HCT116 (cell line): Measurements from ENCODE around the gene SIDT1. TPM values are rescaled to one million over a fixed set of nuclear protein-coding genes. Genes with fewer than 3 reads are reported as not detected.

Experiments
- ATAC-seq: fragments of 200-7000 bp; cut with Tn5 transposase; 2 replicates; pipeline ENCODE4 v1.9.1; 2020; ENCODE audit warnings: mild to moderate bottlenecking, moderate library complexity
- BruUV-seq: library from RNA; stranded (reverse); fragments of 400-500 nt; replicated peaks from 2 replicates; lab custom pipeline; 2021; lab: Mats Ljungman, UMichigan
- CTCF ChIA-PET: fragments of 300-600 bp; sonication (Branson Sonifier 250); formaldehyde crosslinking; loops from one replicate; lab custom pipeline; 2021; ENCODE audit warnings: antibody characterized with exemption; lab: Charles Lee
- POLR2A ChIA-PET: fragments of 300-600, 350-600 bp; sonication (Branson Sonifier 250); formaldehyde crosslinking; loops from one replicate; lab custom pipeline; 2021; ENCODE audit warnings: antibody characterized with exemption; lab: Charles Lee
- RAD21 ChIA-PET, 2 experiments: fragments of 300-600 bp; sonication (Branson Sonifier 250); formaldehyde crosslinking; loops; one replicate each; lab custom pipeline; 2023; ENCODE audit warnings: low total read pairs in 2 of 2; ENCODE audit not compliant: uncharacterized antibody in 2 of 2, unreplicated experiment in 2 of 2, low non-redundant PET in 1 of 2; lab: Charles Lee
- DNase-seq: peaks from one replicate; pipeline ENCODE4 v3.0.0-alpha.2; 2010; ENCODE audit warnings: low read depth, low spot score
- H2AFZ ChIP-seq: fragments of 200-600 bp; shearing (Covaris generic), sonication (generic); 2 replicates; pipeline ENCODE4 v1.6.1; 2017; ENCODE audit warnings: low read depth, mixed run types, mixed read lengths, antibody characterized with exemption, low read length; ENCODE audit not compliant: poor library complexity, severe bottlenecking
- H3K27ac ChIP-seq: 2 replicates; pipeline ENCODE4 v1.5.1; 2012; ENCODE audit warnings: low read depth, low read length
- H3K27me3 ChIP-seq: fragments of 200-600 bp; sonication (generic); 2 replicates; pipeline ENCODE4 v1.6.1; 2016; ENCODE audit warnings: mixed run types, low read length, mixed read lengths; ENCODE audit not compliant: insufficient read depth
- H3K36me3 ChIP-seq, 2 experiments: fragments of 200-500 bp in 1 of 2; fragments of 200-600 bp in 1 of 2; sonication (Bioruptor generic) in 1 of 2; sonication (generic) in 1 of 2; 2 replicates each; pipeline versions ENCODE4 v1.5.1 to v1.6.1; 2014 to 2016; ENCODE audit warnings: low read length in 2 of 2, inconsistent platforms in 1 of 2, mixed read lengths in 1 of 2, mixed run types in 1 of 2; ENCODE audit not compliant: insufficient read depth in 2 of 2, control insufficient read depth in 1 of 2
- H3K4me1 ChIP-seq, 2 experiments: fragments of 200-600 bp in 1 of 2; sonication (generic) in 1 of 2; 2 replicates each; pipeline versions ENCODE4 v1.5.1 to v1.6.1; 2012 to 2017; ENCODE audit warnings: low read length in 2 of 2, inconsistent platforms in 1 of 2, mild to moderate bottlenecking in 1 of 2, mixed read lengths in 1 of 2, mixed run types in 1 of 2, moderate library complexity in 1 of 2; ENCODE audit not compliant: insufficient read depth in 2 of 2, control insufficient read depth in 1 of 2
- H3K4me2 ChIP-seq: fragments of 200-600 bp; sonication (generic); 2 replicates; pipeline ENCODE4 v1.6.1; 2017; ENCODE audit warnings: mixed run types, low read length, mixed read lengths
- H3K4me3 ChIP-seq, 2 experiments: fragments of 200-600 bp in 1 of 2; sonication (generic) in 1 of 2; replicated peaks in 1 of 2; 2 replicates each; pipeline ENCODE4 v1.5.1; 2011 to 2016; ENCODE audit warnings: low read length in 2 of 2, control low read depth in 1 of 2, low read depth in 1 of 2, mild to moderate bottlenecking in 1 of 2, mixed read lengths in 1 of 2, mixed run types in 1 of 2
- H3K79me2 ChIP-seq: fragments of 200-600 bp; sonication (generic); 2 replicates; pipeline ENCODE4 v1.6.1; 2017; ENCODE audit warnings: mild to moderate bottlenecking, mixed run types, low read length, moderate library complexity, mixed read lengths; ENCODE audit not compliant: insufficient read depth
- H3K9ac ChIP-seq: fragments of 200-600 bp; sonication (generic); 2 replicates; pipeline ENCODE4 v1.6.1; 2016; ENCODE audit warnings: low read length, mixed read lengths
- H3K9me2 ChIP-seq: fragments of 200-600 bp; sonication (generic), shearing (Covaris generic); 2 replicates; pipeline ENCODE4 v1.6.1; 2017; ENCODE audit warnings: mixed run types, mild to moderate bottlenecking, moderate library complexity; ENCODE audit not compliant: insufficient read depth
- H3K9me3 ChIP-seq, 2 experiments: fragments of 200-500 bp in 1 of 2; fragments of 200-600 bp in 1 of 2; sonication (Bioruptor generic) in 1 of 2; sonication (generic) in 1 of 2; 2 replicates each; pipeline ENCODE4 v1.6.1; 2014 to 2017; ENCODE audit warnings: low read length in 2 of 2, mixed read lengths in 2 of 2, inconsistent platforms in 1 of 2, low read depth in 1 of 2, mild to moderate bottlenecking in 1 of 2, mixed run types in 1 of 2, moderate library complexity in 1 of 2; ENCODE audit not compliant: control insufficient read depth in 1 of 2, insufficient read depth in 1 of 2
- H4K20me1 ChIP-seq: fragments of 200-600 bp; sonication (generic), shearing (Covaris generic); 2 replicates; pipeline ENCODE4 v1.6.1; 2017; ENCODE audit warnings: mixed run types, mild to moderate bottlenecking, moderate library complexity; ENCODE audit not compliant: insufficient read depth
- ATF3 ChIP-seq: IDR thresholded peaks from 2 replicates; pipeline ENCODE4 v1.6.1; 2012
- CEBPB ChIP-seq: IDR thresholded peaks from 2 replicates; pipeline ENCODE4 v1.6.1; 2012; ENCODE audit warnings: low read depth
- ELF1 ChIP-seq: IDR thresholded peaks from 2 replicates; pipeline ENCODE4 v1.6.1; 2012; ENCODE audit warnings: low read depth, borderline replicate concordance
- EZH2phosphoT487 ChIP-seq: fragments of 200-600 bp; IDR thresholded peaks from 2 replicates; pipeline ENCODE4 v1.6.1; 2018; ENCODE audit warnings: antibody characterized with exemption, borderline replicate concordance
- FOSL1 ChIP-seq: IDR thresholded peaks from 2 replicates; pipeline ENCODE4 v1.6.1; 2012; ENCODE audit warnings: low read depth
- JUND ChIP-seq: IDR thresholded peaks from 2 replicates; pipeline ENCODE4 v1.6.1; 2012
- REST ChIP-seq: IDR thresholded peaks from 2 replicates; pipeline ENCODE4 v1.6.1; 2012; ENCODE audit warnings: low read depth
- ZFX ChIP-seq: fragments of 450-650 bp; IDR thresholded peaks from 2 replicates; pipeline ENCODE4 v1.6.1; 2017
- intact Hi-C: fragments of 100-400 bp; cut with micrococcal nuclease; formaldehyde crosslinking; loops from 2 replicates; pipeline ENCODE4 v1.10.0; 2022
- total RNA-seq: library from RNA; stranded (reverse); gene quantifications from one replicate; pipeline ENCODE4 v1.2.1, GENCODE V29; 2021; ENCODE audit not compliant: unreplicated experiment
- TF ChIP-seq, protein P1 (sequence below): IDR thresholded peaks from 2 replicates; pipeline ENCODE4 v1.6.1; 2011; ENCODE audit warnings: mild to moderate bottlenecking, low read length, moderate library complexity; ENCODE audit not compliant: insufficient replicate concordance; ENCODE audit errors: extremely low read depth
- TF ChIP-seq, protein P2 (sequence below), 3 experiments: fragments of 200-600 bp in 1 of 3; sonication (generic) in 1 of 3; IDR thresholded peaks in 2 of 3; conservative IDR thresholded peaks in 1 of 3; 2 replicates each; pipeline ENCODE4 v1.5.1; 2012 to 2017; ENCODE audit warnings: low read depth in 2 of 3, low read length in 2 of 3, antibody characterized with exemption in 1 of 3, borderline replicate concordance in 1 of 3, control low read depth in 1 of 3, mild to moderate bottlenecking in 1 of 3, mixed read lengths in 1 of 3, mixed run types in 1 of 3, moderate library complexity in 1 of 3; ENCODE audit not compliant: insufficient read depth in 1 of 3

SIDT1 gene
- total RNA-seq, 1 experiment from 2014 or later = not detected

GRCh38 chr3:113556316-113556945 lies 24.1 kb downstream of the SIDT1 start:
- H3K27ac ChIP-seq = no peak overlapping the region
- no peaks in the 10 kb centered on the region for H3K27me3 ChIP-seq
- H3K9me3 ChIP-seq = no peaks in the 10 kb centered on the region
- no peak for ATAC-seq
- H3K4me2 ChIP-seq = no peak overlapping the region
- CTCF ChIA-PET = interaction anchor here (1.4 to 2.5 kb wide), 3 partner anchors 21 to 60 kb away, joined by 4 to 10 read pairs (median 5); no protein-coding TSS in a partner anchor
- no TSS peak for BruUV-seq
- POLR2A ChIA-PET = interaction anchor here (0.9 kb wide), 1 partner anchor 61 kb away, joined by 3 read pairs; no protein-coding TSS in a partner anchor
- no peak for DNase-seq
- H3K9ac ChIP-seq = no peak overlapping the region
- H2AFZ ChIP-seq = no peak overlapping the region
- H3K4me1 ChIP-seq = peaks cover 0 to 11% of the 10 kb centered on the region in 2 experiments; a peak in 2 of 4 replicates
- TF ChIP-seq ZFX (no peak), JUND (no peak)
- TF ChIP-seq, protein P1, sequence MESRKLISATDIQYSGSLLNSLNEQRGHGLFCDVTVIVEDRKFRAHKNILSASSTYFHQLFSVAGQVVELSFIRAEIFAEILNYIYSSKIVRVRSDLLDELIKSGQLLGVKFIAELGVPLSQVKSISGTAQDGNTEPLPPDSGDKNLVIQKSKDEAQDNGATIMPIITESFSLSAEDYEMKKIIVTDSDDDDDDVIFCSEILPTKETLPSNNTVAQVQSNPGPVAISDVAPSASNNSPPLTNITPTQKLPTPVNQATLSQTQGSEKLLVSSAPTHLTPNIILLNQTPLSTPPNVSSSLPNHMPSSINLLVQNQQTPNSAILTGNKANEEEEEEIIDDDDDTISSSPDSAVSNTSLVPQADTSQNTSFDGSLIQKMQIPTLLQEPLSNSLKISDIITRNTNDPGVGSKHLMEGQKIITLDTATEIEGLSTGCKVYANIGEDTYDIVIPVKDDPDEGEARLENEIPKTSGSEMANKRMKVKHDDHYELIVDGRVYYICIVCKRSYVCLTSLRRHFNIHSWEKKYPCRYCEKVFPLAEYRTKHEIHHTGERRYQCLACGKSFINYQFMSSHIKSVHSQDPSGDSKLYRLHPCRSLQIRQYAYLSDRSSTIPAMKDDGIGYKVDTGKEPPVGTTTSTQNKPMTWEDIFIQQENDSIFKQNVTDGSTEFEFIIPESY = no peak
- TF ChIP-seq, all 23 proteins: peak for 0
- Histone ChIP-seq H3K36me3 (no peaks in the 10 kb centered on the region), H3K4me3 (no peak overlapping the region), H4K20me1 (no peaks in the 10 kb centered on the region), H3K9me2 (no peaks in the 10 kb centered on the region), H3K79me2 (no peaks in the 10 kb centered on the region)
- intact Hi-C loops = no loop called here
- RAD21 ChIA-PET = no interaction called here

DNA sequence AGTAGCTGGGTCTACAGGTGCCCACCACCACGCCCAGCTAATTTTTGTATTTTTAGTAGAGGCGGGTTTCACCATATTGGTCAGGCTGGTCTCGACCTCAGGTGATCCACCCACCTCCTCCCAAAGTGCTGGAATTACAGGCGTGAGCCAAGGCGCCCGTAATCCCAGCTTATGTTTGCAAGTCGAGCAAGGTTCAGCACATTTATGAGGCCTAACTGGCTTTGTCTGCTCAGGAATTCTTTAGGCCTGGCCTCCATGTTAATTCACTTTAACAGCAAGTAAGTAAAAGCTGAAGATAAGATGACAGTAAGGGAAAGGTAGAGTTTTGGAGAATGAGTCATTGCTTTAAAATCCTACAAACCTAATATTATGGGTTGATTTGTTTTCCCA lies 24.6 kb downstream of the SIDT1 start:
- DNase-seq (no peak), ATAC-seq (no peak; the same call in 1 of the 2 replicates)
- Histone ChIP-seq H3K4me3 (no peak overlapping the region), H3K27ac (no peak overlapping the region), H3K4me2 (peak overlapping the region; percentile 48), H3K9me2 (no peaks in the 10 kb centered on the region), H3K9me3 (no peaks in the 10 kb centered on the region), H3K4me1 (peaks cover 0 to 11% of the 10 kb centered on the region in 2 experiments; a peak in 2 of 4 replicates), H3K79me2 (no peaks in the 10 kb centered on the region), H3K36me3 (no peaks in the 10 kb centered on the region), H3K9ac (no peak overlapping the region), H2AFZ (peak overlapping the region; percentile 3), H3K27me3 (no peaks in the 10 kb centered on the region), H4K20me1 (no peaks in the 10 kb centered on the region)
- RAD21 ChIA-PET = no interaction called here
- CTCF ChIA-PET = interaction anchor here (1.4 to 2.5 kb wide), 3 partner anchors 21 to 61 kb away, joined by 4 to 10 read pairs (median 5); no protein-coding TSS in a partner anchor
- POLR2A ChIA-PET = no interaction called here
- intact Hi-C loops = no loop called here
- no TSS peak for BruUV-seq
- TF ChIP-seq FOSL1 (no peak), ATF3 (no peak), JUND (no peak), REST (no peak), CEBPB (no peak), ELF1 (no peak), EZH2phosphoT487 (no peak)
- TF ChIP-seq, protein P2, sequence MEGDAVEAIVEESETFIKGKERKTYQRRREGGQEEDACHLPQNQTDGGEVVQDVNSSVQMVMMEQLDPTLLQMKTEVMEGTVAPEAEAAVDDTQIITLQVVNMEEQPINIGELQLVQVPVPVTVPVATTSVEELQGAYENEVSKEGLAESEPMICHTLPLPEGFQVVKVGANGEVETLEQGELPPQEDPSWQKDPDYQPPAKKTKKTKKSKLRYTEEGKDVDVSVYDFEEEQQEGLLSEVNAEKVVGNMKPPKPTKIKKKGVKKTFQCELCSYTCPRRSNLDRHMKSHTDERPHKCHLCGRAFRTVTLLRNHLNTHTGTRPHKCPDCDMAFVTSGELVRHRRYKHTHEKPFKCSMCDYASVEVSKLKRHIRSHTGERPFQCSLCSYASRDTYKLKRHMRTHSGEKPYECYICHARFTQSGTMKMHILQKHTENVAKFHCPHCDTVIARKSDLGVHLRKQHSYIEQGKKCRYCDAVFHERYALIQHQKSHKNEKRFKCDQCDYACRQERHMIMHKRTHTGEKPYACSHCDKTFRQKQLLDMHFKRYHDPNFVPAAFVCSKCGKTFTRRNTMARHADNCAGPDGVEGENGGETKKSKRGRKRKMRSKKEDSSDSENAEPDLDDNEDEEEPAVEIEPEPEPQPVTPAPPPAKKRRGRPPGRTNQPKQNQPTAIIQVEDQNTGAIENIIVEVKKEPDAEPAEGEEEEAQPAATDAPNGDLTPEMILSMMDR (IDR thresholded peaks at IDR 0.05 in 2 of 3, conservative IDR thresholded peaks at IDR 0.05 in 1 of 3; ENCODE audit: borderline replicate concordance in 1 of 3, insufficient read depth in 1 of 3, low read depth in 2 of 3, low read length in 2 of 3) = no peak
